Epithelial cell of esophagus (primary cell): Measurements from ENCODE around the gene KRT85.
"Not testable (repeated sequence)": the region's sequence is repeated elsewhere in the genome, so short reads cannot be mapped to it uniquely, and the experiment has no call there.

ENCODE experiments used
- DNase-seq: peaks from one replicate; pipeline ENCODE4 v3.0.0; 2010; ENCODE audit warnings: low read depth
- H3K4me3 ChIP-seq: 2 replicates; pipeline ENCODE4 v1.5.1; 2011; ENCODE audit warnings: mild to moderate bottlenecking, low read length, control low read depth
- CTCF ChIP-seq: IDR thresholded peaks from 2 replicates; pipeline ENCODE4 v1.5.1; 2011; ENCODE audit warnings: low read depth, mild to moderate bottlenecking, low read length, control low read depth, inconsistent platforms; ENCODE audit not compliant: insufficient read depth; ENCODE audit errors: missing control alignments

KRT85 gene

GRCh38 chr12:52411815-52412214 lies 44.5 kb upstream of the KRT85 start:
- no peak for DNase-seq
- no peak overlapping the region for H3K4me3 ChIP-seq
- no peak for TF ChIP-seq CTCF

GRCh38 chr12:52410589-52411248 lies 43.4 kb upstream of the KRT85 start:
- not testable (repeated sequence) for H3K4me3 ChIP-seq

GRCh38 chr12:52407918-52408317 lies 40.6 kb upstream of the KRT85 start:
- DNase-seq = no peak
- no peak overlapping the region for H3K4me3 ChIP-seq
- TF ChIP-seq CTCF = no peak

More at GRCh38 chr12:52410589-52411248, 43.4 kb upstream of the KRT85 start:
- not testable (repeated sequence) for DNase-seq

GRCh38 chr12:52405922-52406385 lies 38.7 kb upstream of the KRT85 start, which contains the start of gene KRT82:
KRT82 (minus strand) TSS chr12:52406335; CDS start chr12:52406277, 58 bp downstream.
- no peak within 1 kb of the TSS for H3K4me3 ChIP-seq
- TF ChIP-seq CTCF = no peak
- no peak for DNase-seq

- DNase-seq = no peak
- no peak overlapping the region for H3K4me3 ChIP-seq
These were observed 37.7 kb upstream of the KRT85 start for GRCh38 chr12:52404951-52405350.

GRCh38 chr12:52403561-52403960 lies 36.3 kb upstream of the KRT85 start:
- DNase-seq = no peak
- no peak for TF ChIP-seq CTCF
- H3K4me3 ChIP-seq = no peak overlapping the region

More at GRCh38 chr12:52404951-52405350, 37.7 kb upstream of the KRT85 start:
- no peak for TF ChIP-seq CTCF

GRCh38 chr12:52402873-52403540 lies 35.7 kb upstream of the KRT85 start:
- DNase-seq = no peak
- TF ChIP-seq CTCF = no peak
- H3K4me3 ChIP-seq = no peak overlapping the region
